Prostate gland (tissue), 2 donors: ENCODE results near the gene PAQR7. TPM values are rescaled to one million over a fixed set of nuclear protein-coding genes. Genes with fewer than 3 reads are reported as not detected.
A peak's percentile ranks its signal among the peaks of the same experiment; 100 is the strongest.

Experiments used
- DNase-seq: peaks from one replicate; pipeline ENCODE4 v3.0.0-alpha.2; 2019; ENCODE audit warnings: low spot score
- H3K27ac ChIP-seq, 2 donors: fragments of 200-600 bp; sonication (generic); 2 replicates each; pipeline ENCODE4 v1.5.1; 2017 to 2019
- H3K27me3 ChIP-seq: fragments of 200-600 bp; sonication (generic); replicated peaks from 2 replicates; pipeline ENCODE4 v1.5.1; 2019; ENCODE audit not compliant: insufficient read depth
- H3K36me3 ChIP-seq, 2 donors: fragments of 200-600 bp; sonication (generic); 1 replicate in 1 of 2; 2 replicates in 1 of 2; pipeline versions ENCODE4 v1.5.1 to v1.8.1; 2017 to 2019
- H3K4me1 ChIP-seq: fragments of 200-600 bp; sonication (generic); replicated peaks from 2 replicates; pipeline ENCODE4 v1.5.1; 2019
- H3K4me3 ChIP-seq, 2 donors: fragments of 200-600 bp; sonication (generic); 2 replicates each; pipeline ENCODE4 v1.5.1; 2017 to 2019
- H3K9me3 ChIP-seq: fragments of 200-600 bp; sonication (generic); 2 replicates; pipeline ENCODE4 v1.5.1; 2017
- CTCF ChIP-seq, 4 experiments: fragments of 200-600 bp in 2 of 4; fragments of 450-650 bp in 2 of 4; sonication (generic) in 2 of 4; IDR thresholded peaks; 1 replicate in 3 of 4; 2 replicates in 1 of 4; pipeline ENCODE4 v1.5.1; 2016 to 2019; ENCODE audit warnings: antibody characterized with exemption in 4 of 4, mild to moderate bottlenecking in 2 of 4, moderate library complexity in 2 of 4
- POLR2A ChIP-seq: fragments of 450-650 bp; IDR thresholded peaks from one replicate; pipeline ENCODE4 v1.6.1; 2016; ENCODE audit warnings: antibody characterized with exemption, mild to moderate bottlenecking
- POLR2AphosphoS5 ChIP-seq: sonication (generic); formaldehyde crosslinking; IDR thresholded peaks from one replicate; pipeline ENCODE4 v1.6.1; 2017; ENCODE audit warnings: antibody characterized with exemption
- WGBS: methylation state at CpG from one replicate; pipeline ENCODE4 v1.1.5; 2018; 5-methylcytosine and 5-hydroxymethylcytosine counted together
- intact Hi-C: fragments of 100-400 bp; cut with DNase I; formaldehyde crosslinking; loops from one replicate; pipeline ENCODE4 v1.14.2; 2022
- total RNA-seq, 2 donors: library from RNA; depleted of rRNA; stranded (reverse); fragments of >200 nt; gene quantifications; one replicate each; pipeline ENCODE4 v1.1.0, GENCODE V29; 2016

PAQR7 gene
- total RNA-seq, 2 donors from 2014 or later, result 7.8 to 74.0 TPM

GRCh38 chr1:25896266-25896665 is 20.8 kb upstream of the PAQR7 start:
- no peaks in the 10 kb centered on the region for H3K36me3 ChIP-seq
- no peak overlapping the region for H3K4me3 ChIP-seq
- DNase-seq, result no peak
- no peaks in the 10 kb centered on the region for H3K9me3 ChIP-seq
- no peak overlapping the region for H3K27ac ChIP-seq
- TF ChIP-seq POLR2AphosphoS5, result no peak
- TF ChIP-seq POLR2A, result no peak
- TF ChIP-seq CTCF (IDR thresholded peaks at IDR 0.05), result no peak
- intact Hi-C loops, result no loop called here
- H3K4me1 ChIP-seq, result peaks cover 3% of the 10 kb centered on the region
- peaks cover 2% of the 10 kb centered on the region for H3K27me3 ChIP-seq
- 54% methylated on average over 1 of the region's 1 CpG for WGBS

- 10% methylated on average over 12 of the region's 12 CpGs for WGBS
- Histone ChIP-seq H3K4me3 (no peak overlapping the region), H3K9me3 (no peaks in the 10 kb centered on the region), H3K36me3 (no peaks in the 10 kb centered on the region), H3K4me1 (peaks cover 3% of the 10 kb centered on the region), H3K27ac (no peak overlapping the region), H3K27me3 (no peaks in the 10 kb centered on the region)
- DNase-seq, result peak; percentile 77
- TF ChIP-seq CTCF (IDR thresholded peaks at IDR 0.05) (peak; percentile 80 to 98 (median 96)), POLR2AphosphoS5 (peak; percentile 78), POLR2A (no peak)
- intact Hi-C loops, result loop anchor here (1.0 kb wide), 1 partner anchor 103 kb away; the partner anchor contains the start of gene PAFAH2
These were observed 20.0 kb upstream of the PAQR7 start for GRCh38 chr1:25895365-25895990.

- Histone ChIP-seq H3K9me3 (no peaks in the 10 kb centered on the region), H3K27me3 (no peaks in the 10 kb centered on the region), H3K4me1 (peaks cover 6% of the 10 kb centered on the region), H3K27ac (no peak overlapping the region), H3K4me3 (no peak overlapping the region), H3K36me3 (no peaks in the 10 kb centered on the region)
- intact Hi-C loops, result no loop called here
- WGBS, result 20% methylated on average over 4 of the region's 4 CpGs
- DNase-seq, result no peak
- no peak for TF ChIP-seq CTCF (IDR thresholded peaks at IDR 0.05)
These were observed 17.6 kb upstream of the PAQR7 start for GRCh38 chr1:25893116-25893515.

GRCh38 chr1:25891606-25892005 is 16.1 kb upstream of the PAQR7 start:
- H3K36me3 ChIP-seq, result no peaks in the 10 kb centered on the region
- WGBS, result 83% methylated on average over 5 of the region's 5 CpGs
- H3K27me3 ChIP-seq, result no peaks in the 10 kb centered on the region
- no peaks in the 10 kb centered on the region for H3K9me3 ChIP-seq
- H3K4me3 ChIP-seq, result no peak overlapping the region
- DNase-seq, result no peak
- H3K27ac ChIP-seq, result no peak overlapping the region
- H3K4me1 ChIP-seq, result peaks cover 6% of the 10 kb centered on the region
- no peak for TF ChIP-seq POLR2AphosphoS5
- TF ChIP-seq POLR2A, result no peak
- no peak for TF ChIP-seq CTCF (IDR thresholded peaks at IDR 0.05)
- intact Hi-C loops, result no loop called here
